G401 (cell line): ENCODE data around the gene SORBS1. TPM values are rescaled to one million over a fixed set of nuclear protein-coding genes. Genes with fewer than 3 reads are reported as not detected.

Experiments used
- DNase-seq: peaks from one replicate; pipeline ENCODE4 v3.0.0-alpha.2; 2015; ENCODE audit warnings: low spot score
- in situ Hi-C: cut with HindIII; loops from 2 replicates; pipeline ENCODE4 v1.10.0; 2016; ENCODE audit warnings: low sequenced_read_pairs, mixed read lengths
- total RNA-seq: library from RNA; depleted of rRNA; stranded (reverse); fragments of >200 nt; shearing (Covaris generic); gene quantifications from 2 replicates; pipeline ENCODE4 v1.2.3, GENCODE V29; 2014; rRNA removed

The SORBS1 gene
- 0.18 TPM in 1 of 2 replicates, not detected in the other for total RNA-seq

DNA sequence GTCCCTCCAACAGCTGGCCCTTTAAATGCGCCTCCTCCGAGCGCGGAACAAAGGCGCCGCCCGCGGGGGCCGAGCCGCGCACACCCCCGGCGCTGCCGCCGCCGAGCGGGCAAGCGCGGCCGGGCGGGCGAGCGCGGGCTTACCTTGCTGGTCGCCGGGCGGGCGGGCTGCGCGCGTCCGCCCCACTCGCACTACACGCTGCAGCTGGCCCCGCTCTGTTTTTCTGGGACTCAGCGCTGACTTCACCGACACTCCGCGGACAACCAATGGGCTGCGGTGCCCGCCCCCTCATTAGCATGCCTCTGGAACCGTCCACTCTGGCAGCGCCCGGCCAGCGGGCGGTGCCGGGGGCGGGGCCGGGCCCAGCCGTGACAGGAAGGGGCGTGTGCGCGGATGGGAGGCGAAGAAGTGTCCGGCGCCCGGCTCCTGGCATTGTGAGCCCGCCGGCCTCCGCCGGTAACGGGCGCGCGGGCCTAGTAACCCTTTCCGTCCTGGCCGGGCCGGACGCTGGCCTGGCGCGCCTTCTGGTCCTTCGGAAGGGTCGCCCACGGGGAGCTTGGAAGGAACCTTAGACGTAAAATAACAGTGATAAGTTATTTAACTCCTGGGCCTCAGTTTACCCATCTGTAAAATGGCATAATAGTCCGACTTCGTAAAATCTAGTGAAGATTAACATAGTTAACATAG is at the start of gene SORBS1:
Gene SORBS1 (minus strand): TSS at position 195 of the 687 bp plus-strand sequence. CDS start 120,236 bp downstream, outside the sequence.
- in situ Hi-C loops = no loop called here
- peak; percentile 96 for DNase-seq

DNA sequence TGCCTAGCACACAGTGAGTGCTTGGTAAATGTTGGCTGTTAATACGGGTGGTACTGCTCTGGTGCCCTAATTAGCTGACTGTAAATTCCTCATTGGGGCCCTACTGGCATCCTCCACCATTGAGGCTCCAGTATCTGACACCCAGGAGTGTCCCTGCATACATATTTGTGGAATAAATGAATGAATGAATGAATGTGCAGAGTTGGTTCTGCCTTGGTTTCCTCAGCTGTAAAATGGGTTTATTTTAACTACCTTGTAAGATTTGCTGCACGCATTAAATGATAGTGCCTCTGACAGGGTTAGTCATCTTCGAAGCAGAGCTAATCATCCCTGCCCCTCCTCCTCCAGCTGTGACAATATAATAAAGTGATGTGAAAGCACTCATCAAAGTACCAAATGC is 49.6 kb upstream of the SORBS1 start:
- in situ Hi-C loops = no loop called here

DNA sequence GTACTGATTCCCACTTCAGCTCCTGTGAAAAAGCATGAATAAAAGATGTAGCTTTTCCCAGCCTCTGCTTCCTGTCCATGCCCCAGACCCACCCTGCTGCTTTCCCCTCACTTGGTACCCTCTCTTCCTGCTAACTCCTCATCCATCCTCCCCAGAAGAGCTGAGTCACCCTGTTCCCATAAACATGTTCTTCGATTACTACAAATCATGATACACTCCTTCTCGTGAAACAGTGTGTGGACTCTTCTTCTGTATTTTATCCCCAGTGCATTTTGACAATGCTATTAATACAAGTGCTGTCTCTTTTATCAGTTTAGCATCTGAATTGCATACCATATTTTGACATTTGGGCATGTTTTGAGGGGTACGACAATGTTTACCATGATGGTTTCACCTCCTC is 45.8 kb upstream of the SORBS1 start:
- DNase-seq = no peak
- in situ Hi-C loops = loop anchor here (10.0 kb wide), 1 partner anchor 472 kb away; no protein-coding TSS in a partner anchor

More for the DNA sequence above, 49.6 kb upstream of the SORBS1 start:
- DNase-seq = no peak

DNA sequence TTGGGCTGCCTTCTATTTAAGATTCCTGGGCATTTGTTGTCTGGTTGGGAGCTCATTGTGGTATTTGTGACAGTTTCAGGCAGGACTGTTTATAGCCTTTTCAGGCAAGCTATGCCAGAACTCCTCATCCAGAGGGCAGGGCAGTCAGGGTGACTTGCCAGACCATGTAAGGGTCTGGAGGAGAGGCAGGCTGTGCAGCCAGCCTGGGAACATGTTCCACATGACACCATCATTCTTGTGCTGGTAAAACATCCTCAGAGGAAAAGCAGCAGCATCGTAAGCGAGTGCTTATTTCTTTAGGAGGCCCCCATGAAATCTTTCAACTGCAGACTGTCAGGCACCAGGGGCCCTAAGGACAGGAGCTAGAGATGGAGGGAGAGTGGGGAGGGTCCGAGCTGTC is 44.0 kb upstream of the SORBS1 start:
- in situ Hi-C loops = loop anchor here (10.0 kb wide), 1 partner anchor 470 kb away; no protein-coding TSS in a partner anchor
- no peak for DNase-seq

DNA sequence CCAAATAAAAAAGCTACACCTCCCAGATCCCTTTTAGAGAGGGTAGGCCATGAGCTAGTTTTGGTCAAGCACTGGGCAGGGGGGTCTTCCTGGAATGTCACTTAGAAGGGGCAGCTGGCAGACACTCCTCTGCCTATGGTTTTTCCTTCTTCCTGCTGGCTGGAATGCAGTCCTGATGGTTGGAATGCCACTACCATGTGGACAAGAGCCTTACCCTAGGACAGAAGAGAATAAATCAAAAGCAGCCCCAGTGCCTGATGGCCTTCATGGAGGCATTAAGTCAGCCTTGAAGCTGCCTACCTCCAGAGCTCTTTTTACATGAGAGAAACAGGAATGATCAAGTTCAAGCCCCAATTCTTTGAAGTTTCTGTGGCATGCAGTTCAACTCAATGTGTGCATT is 43.5 kb upstream of the SORBS1 start:
- in situ Hi-C loops = loop anchor here (10.0 kb wide), 1 partner anchor 470 kb away; no protein-coding TSS in a partner anchor
- DNase-seq = no peak

DNA sequence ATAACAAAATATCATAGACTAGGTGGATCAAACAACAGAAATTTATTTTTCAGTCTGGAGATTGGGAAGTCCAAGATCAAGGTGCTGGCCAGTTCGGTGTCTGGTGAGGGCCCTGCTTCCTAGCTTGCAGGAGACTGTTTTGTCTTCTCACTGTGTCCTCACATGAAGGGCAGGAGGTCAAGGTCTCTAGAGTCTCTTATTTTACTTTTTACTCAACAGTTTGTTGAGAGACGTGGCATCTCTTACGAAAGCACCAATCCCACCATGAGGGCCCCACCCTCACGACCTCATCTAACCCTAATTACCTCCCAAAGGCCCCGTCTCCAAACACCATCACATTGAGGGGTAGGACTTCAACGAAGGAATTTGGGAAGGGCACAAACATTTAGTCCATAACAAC is 41.2 kb upstream of the SORBS1 start:
- DNase-seq = no peak
- in situ Hi-C loops = loop anchor here (10.0 kb wide), 1 partner anchor 468 kb away; no protein-coding TSS in a partner anchor

DNA sequence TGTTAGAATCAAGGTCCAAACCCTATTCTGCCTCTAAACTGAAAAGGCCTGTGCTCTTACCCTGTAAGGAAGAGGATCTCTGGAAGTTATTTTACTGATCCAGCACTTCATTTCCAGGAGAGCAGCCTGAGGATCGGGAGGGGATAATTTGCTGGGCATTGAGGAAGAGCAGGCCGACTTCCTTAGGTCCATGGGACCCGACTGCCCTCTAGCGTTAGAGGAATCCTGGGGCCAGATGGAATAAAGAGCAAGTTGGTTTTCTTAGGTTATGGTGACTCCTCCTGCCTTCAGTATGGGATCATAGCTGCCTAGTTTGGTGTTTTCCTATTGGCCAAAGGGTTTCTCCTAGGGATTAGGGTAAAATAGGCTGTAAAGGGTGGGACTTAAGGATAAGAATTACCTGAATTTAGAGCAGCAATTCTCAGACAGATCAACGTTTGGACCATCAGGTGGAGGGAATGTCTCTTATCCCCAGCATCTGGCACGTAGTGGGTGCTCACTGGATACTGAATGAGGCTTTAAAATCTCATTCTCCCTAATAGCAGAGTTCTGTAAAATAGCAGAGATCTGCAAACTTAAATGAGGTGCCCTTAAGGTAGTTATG is 40.0 kb upstream of the SORBS1 start:
- in situ Hi-C loops = loop anchor here (10.0 kb wide), 1 partner anchor 466 kb away; no protein-coding TSS in a partner anchor
- DNase-seq = peak; percentile 92

DNA sequence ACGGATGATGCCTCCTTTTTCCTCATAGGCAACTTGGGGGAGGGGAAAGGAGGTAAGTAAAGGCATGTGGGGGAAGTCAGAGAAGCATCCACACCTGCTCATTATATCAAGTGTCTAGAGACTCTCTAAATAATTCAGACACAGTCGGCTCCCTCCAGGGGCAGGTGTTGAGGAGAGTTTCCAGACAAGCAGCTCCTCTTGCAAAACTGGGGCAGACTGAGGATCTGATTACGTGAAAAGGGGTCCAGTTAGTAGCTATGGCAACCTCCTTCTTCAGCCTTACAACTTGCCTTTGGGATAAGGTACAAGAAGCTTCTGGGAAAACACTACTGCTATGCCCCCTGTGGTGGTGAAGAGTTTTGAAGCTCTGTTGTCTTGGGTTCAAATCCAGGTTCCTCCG is 39.0 kb upstream of the SORBS1 start:
- in situ Hi-C loops = loop anchor here (10.0 kb wide), 1 partner anchor 465 kb away; no protein-coding TSS in a partner anchor
- no peak for DNase-seq

DNA sequence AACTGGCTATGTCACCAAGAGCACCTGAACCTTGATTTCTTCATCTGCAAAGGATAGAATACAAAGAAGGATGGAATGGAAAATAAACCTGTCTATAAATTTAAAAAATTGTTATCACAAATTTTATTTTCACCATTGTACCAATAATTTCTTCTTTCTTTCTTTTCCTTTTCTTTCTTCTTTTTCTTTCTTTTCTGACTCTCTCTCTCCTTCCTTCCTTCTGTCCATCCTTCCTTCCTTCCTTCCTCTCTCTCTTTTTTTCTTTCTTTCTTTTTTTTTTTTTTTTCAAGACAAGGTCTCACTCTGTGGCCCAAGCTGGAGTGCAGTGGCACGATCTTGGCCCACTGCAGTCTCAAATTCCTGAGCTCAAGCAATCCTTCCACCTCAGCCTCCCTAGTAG is 36.6 kb upstream of the SORBS1 start:
- in situ Hi-C loops = no loop called here
- no peak for DNase-seq

DNA sequence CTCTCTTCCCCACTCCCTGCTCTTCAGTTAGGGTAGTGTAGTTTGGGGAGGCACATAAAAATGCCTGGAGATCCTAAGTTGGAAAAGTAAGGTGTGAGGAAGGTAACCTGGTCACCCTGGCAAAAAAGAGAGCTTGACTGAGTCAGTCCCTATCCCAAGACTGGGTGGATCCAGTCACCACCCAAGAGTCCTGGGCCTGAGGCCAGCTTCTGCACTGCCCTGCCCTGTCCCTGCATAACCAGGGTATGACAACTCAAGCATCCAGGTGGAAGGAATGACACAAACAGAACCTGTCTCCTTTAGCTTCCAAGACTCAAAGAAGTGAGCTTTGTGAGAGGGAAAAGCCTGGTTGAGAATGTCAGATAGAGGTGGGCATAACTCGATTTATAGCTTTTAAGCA is 26.9 kb upstream of the SORBS1 start:
- DNase-seq = no peak
- in situ Hi-C loops = no loop called here

DNA sequence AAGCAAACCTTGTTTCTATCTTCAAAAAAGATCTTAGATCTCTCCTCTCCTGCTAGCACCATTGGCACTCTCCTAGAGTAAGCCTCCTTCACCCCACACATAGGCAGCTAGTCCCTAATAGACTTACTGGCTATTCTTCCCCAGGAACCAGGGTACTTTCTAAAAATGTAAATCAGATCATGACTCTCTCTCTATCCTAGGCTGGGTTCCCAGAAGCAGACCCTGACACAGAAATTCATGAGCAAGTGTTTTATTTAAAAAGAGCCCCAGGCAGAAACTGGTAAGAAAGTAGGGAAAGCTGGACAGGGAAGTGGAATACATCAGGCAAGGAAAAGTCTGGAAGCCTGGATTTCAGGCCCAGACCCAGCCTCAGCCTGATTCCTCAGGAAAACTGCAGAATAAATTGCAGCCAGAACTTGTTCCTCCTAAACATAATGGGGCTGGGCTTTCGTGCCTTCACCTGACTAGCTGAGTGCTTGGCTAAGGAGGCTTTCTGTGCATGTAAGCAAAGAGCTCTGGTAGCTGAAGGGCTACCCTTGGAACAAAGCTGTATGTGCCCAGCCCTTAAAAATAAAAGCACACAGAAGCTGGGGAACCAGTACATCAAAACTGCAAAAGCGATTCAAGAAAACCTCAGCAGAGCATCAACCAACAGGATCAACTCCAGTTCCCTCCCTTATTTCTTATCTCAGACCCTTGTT is 18.8 kb upstream of the SORBS1 start:
- DNase-seq = no peak
- in situ Hi-C loops = no loop called here

DNA sequence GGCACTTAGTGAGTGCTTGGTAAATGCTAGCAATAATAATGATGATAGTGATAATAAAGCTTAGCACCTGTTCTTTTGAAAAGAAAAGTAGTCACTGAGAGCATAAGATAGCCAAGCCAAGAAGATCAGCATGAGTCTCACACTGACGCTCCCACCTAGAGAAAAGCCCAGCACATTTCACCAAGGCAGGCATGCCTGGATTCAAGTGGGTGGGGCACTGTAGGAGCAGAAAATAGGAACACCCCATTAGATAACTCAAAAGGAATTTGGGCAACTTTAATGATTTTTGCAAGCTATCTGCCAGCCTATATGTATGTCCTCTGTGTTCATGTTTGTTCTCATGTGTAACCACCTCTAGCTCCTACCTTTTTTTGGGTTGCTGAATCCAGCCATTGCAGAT is 18.1 kb upstream of the SORBS1 start:
- in situ Hi-C loops = no loop called here

DNA sequence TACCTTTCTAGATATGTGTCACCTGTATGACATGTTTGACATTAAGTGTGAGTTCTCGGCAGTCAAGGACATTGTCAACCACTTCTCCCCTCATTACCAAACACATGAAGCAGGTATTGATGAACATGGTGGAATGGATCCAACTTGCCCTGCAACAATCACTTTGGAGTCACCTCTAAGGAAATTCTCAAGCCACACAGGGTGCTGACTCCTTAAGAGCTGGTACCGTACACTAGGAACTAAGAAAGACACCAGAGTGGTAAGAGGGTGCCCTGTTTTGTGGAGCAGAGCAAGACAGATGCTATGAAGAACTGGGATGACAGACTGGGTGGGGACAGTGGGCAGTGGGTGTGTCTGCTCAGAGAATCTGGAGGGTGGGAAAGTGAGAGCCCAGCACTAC is 17.4 kb upstream of the SORBS1 start:
- DNase-seq = no peak
- in situ Hi-C loops = no loop called here

More for the DNA sequence above, 18.1 kb upstream of the SORBS1 start:
- DNase-seq = no peak

DNA sequence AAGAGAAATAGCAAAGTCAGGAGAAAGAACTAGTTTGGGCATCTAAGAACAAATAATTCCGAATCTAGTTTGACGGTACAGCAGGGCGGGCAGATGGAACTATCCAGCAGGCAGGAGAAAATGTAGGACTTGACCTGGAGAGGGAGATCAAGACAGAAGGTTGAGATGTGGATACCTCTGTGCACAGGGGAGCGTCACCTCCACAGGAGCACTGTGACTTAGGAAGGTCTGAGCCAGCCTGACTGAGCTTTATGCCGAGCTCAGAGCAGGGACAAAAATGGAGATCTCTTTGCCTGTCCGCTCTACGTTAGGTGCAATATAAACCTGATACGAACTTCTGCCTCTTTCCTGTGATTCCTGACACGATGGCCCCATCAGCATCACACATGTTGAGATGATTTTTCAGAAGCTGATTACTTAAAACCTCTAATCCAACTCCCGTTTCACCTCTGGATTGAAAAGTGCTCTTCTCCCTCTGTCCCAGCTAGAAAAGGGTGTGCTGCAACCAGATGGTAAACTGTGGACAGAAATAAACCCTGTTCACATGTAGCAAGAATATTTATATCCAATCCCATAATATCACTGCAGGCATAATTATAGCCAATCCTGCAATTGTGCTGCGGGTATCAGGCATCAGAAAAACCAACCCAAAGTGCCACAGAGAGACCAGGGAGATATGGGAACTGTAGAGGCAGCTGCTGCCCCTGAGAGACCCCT is 13.6 kb upstream of the SORBS1 start:
- DNase-seq = no peak
- in situ Hi-C loops = no loop called here

DNA sequence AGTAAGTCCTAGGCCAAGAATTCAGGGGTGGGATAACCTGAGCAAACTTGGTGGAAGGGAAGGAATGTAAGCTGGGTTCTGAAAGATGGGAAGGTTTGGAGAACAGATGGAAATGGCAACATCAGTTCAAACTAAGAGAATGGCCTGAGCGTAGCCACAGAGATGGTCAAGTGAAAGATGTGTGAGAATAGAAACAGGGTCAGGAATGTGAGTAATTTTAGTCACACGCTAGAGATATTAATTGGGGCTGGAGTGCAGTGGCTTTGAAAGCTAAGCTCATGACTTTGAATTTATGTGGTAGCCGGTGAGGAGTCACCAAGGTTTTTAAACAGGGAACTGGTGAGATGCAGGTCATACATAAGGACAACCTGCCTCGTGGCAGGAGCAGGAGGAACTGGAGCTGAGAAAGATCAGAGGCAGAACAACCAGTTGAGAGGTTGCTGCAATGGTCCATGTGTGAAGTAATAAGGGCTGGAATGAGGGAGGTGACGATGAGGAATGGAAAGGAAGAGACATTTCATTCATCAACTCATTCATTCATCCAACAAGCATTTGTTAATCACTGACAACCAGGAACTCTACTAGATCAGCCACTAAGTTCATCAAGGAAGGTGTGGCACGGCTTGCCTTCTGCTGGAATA is 12.9 kb upstream of the SORBS1 start:
- in situ Hi-C loops = no loop called here
- DNase-seq = no peak

DNA sequence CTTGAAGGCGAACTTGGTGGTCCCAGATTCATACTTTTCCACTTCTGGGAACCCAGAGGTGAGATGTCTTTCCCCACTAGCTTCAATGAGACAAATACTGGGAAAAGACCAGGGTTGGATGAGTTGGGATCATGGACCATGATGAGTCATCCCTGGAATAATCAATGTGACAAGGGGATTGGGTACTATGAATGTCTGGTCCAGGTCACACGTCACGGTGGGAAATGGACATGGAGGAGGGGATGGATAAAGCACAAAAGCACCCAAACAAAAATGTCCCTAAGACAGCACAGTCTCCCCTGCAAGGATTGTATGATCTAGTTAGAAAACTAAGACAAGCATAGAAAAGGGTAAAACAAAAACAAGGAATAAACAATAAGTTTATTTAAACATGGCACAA is 12.4 kb upstream of the SORBS1 start:
- in situ Hi-C loops = no loop called here
- DNase-seq = no peak

DNA sequence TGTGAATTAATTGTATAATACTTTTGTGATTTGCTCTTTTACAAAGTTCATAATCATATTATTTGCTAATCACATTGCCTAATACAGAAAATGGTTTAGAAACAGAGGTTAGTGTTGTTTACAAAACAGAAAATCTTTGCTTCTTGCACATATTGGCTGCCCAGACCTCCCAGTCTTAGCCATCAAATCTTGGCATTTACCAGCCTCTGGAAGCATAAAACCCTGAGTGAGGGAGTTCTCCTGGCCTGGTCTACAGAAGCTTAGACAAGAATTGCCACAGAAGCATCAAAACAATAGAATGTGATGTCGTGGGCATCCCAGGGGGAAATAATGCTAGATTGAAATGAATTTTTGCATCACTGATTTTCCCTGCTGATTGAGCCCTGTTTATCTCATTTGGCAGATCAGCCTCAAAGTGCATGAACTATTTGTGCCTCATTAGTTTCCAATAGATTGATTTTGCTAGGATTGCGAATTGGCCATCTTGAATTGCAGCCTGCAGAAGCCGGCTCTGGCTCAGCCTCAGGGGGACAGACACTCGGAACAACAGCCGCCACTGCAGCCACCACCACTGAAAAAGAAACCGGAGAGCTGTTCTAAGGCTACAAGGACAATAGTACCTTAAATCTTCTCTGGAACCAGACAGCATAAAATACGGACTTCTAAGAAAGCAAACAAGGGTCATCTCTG is 11.1 kb upstream of the SORBS1 start:
- in situ Hi-C loops = no loop called here
- no peak for DNase-seq

DNA sequence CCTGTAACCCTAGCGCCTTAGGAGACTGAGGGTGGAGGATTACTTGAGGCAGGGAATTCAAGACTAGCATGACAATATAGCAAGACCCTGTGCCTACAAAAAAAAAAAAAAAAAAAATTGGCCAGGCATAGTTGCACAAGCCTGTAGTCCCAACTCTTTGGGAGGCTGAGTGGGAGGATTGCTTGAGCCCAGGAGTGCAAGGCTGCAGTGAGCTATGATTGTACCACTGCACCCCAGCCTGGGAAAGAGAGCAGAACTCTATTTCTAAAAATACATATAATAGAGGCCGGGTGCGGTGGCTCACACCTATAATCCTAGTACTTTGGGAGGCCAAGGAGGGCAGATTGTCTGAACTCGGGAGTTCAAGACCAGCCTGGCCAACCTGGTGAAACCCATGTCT is 10.2 kb upstream of the SORBS1 start:
- in situ Hi-C loops = no loop called here

More for the DNA sequence above, 10.2 kb upstream of the SORBS1 start:
- no peak for DNase-seq
